ENCODE data around the gene CCDC13. TPM values are rescaled to one million over a fixed set of nuclear protein-coding genes. Genes with fewer than 3 reads are reported as not detected.

Gene CCDC13, protein sequence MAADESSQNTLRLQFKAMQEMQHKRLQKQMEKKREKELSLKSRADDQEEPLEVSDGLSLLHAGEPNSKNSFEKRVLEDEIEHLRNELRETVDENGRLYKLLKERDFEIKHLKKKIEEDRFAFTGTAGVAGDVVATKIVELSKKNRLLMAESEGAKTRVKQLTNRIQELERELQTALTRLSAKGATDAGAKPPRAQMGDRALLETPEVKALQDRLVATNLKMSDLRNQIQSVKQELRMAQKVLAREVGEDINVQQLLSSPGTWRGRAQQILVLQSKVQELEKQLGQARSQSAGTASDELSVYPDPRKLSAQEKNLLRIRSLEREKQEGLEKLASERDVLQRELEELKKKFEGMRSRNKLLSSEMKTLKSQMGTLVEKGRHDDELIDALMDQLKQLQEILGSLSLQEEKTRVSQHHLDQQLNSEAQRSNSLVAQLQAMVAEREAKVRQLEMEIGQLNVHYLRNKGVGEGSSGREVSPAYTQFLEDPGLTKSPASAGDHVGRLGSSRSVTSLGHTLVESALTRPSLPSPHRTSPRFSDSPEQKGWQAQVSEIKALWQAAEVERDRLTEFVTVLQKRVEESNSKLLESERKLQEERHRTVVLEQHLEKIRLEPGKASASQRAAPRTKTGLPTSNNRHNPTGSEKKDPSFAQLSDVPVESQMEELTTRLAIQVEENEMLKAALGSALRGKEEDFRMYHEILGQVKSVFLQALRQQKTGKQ
- 4.8 and 5.5 TPM in 2 replicates for total RNA-seq

GRCh38 chr3:42772670-42773408, at the start of gene CCDC13:
TSS of gene CCDC13 (minus strand) at chr3:42773253. CDS start at chr3:42758345, 14,908 bp downstream.

GRCh38 chr3:42809202-42809601, 36.1 kb upstream of the CCDC13 start, which contains the start of gene ACKR2:
TSS of gene ACKR2 (plus strand) at chr3:42809445. CDS start at chr3:42864503, 55,058 bp downstream.

GRCh38 chr3:42804106-42804830, 31.2 kb upstream of the CCDC13 start, which contains the start of gene HIGD1A:
TSS of gene HIGD1A (minus strand) at chr3:42804490. CDS start at chr3:42794253, 10,237 bp downstream.

Other genes with a start within 250 kb of the CCDC13 start
- gene SEC22C, start 191.3 kb downstream of the CCDC13 start, total RNA-seq: 66.9 and 85.6 TPM in 2 replicates
- gene SS18L2, start 182.4 kb downstream of the CCDC13 start, total RNA-seq: 17.0 and 25.1 TPM in 2 replicates
- 8.4 and 11.5 TPM in 2 replicates for gene NKTR, start 172.6 kb downstream of the CCDC13 start, total RNA-seq
- 11.0 and 11.9 TPM in 2 replicates for gene ZBTB47, start 119.6 kb downstream of the CCDC13 start, total RNA-seq
- gene KLHL40, start 87.7 kb downstream of the CCDC13 start, total RNA-seq: not detected in 2 replicates
- gene HHATL, start 70.5 kb downstream of the CCDC13 start, total RNA-seq: not detected in 2 replicates
- gene HIGD1A, start 31.2 kb upstream of the CCDC13 start, total RNA-seq: 192 and 225 TPM in 2 replicates
- under 0.01 TPM in 1 of 2 replicates, not detected in the other for gene ACKR2, start 36.2 kb upstream of the CCDC13 start, total RNA-seq
- gene CYP8B1, start 102.6 kb upstream of the CCDC13 start, total RNA-seq: not detected in 2 replicates
- gene ZNF662, start 132.9 kb upstream of the CCDC13 start, total RNA-seq: 0.86 and 0.89 TPM in 2 replicates
- gene GASK1A, start 206.1 kb upstream of the CCDC13 start, total RNA-seq: 0.58 and 1.1 TPM in 2 replicates